ENCODE results near the gene ELL. TPM values are rescaled to one million over a fixed set of nuclear protein-coding genes. Genes with fewer than 3 reads are reported as not detected.
A peak's percentile ranks its signal among the peaks of the same experiment; 100 is the strongest.

ELL gene
- total and polyA plus RNA-seq, 9 of the 15 experiments (the other 6 are each of a cell fraction or from before 2014, with no cell fraction given): 0.24 to 22.5 (median 4.1) TPM

- no peak for FAIRE-seq
- intact Hi-C loops (cut with micrococcal nuclease): no loop called here
- Histone ChIP-seq H3K27me3 (ENCODE audit: control insufficient read depth in 2 of 2, insufficient read depth in 2 of 2, low read length in 2 of 2) (no peaks in the 10 kb centered on the region), H3K36me3 (ENCODE audit: control insufficient read depth, insufficient read depth, low read length) (peaks cover 43% of the 10 kb centered on the region; the same call in 2 of the 3 replicates), H3K9me3 (replicated peaks; ENCODE audit: control insufficient read depth, insufficient read depth, low read depth, low read length) (no peaks in the 10 kb centered on the region), H3K27ac (ENCODE audit: extremely low read depth, low read depth, low read length) (no peak overlapping the region), H3K4me3 (no peak overlapping the region), H2AFZ (ENCODE audit: low read depth, low read length) (no peak overlapping the region), H3K9me1 (ENCODE audit: control insufficient read depth, insufficient read depth, low read length) (no peaks in the 10 kb centered on the region), H3K79me2 (ENCODE audit: control insufficient read depth, insufficient read depth, low read length) (no peaks in the 10 kb centered on the region), H3K4me1 (replicated peaks in 1 of 2; ENCODE audit: control insufficient read depth in 2 of 2, insufficient read depth in 2 of 2, low read length in 2 of 2) (peaks cover 0 to 12% of the 10 kb centered on the region in 2 experiments; a peak in 2 of 5 replicates), H3K4me2 (ENCODE audit: insufficient read depth, low read length) (no peak overlapping the region), H4K20me1 (replicated peaks; ENCODE audit: control insufficient read depth, insufficient read depth, low read length) (no peaks in the 10 kb centered on the region), H3K9ac (ENCODE audit: insufficient read depth in 1 of 2, low read depth in 2 of 2, low read length in 2 of 2) (no peak overlapping the region; a peak in 1 of 4 replicates)
- ATAC-seq: no peak; the same call in 2 of the 3 replicates
- peak in 2 of 4 experiments; percentile 3 to 4 for DNase-seq (ENCODE audit: extremely low read depth in 1 of 4, low spot score in 3 of 4)
- in situ Hi-C loops (cut with MboI): no loop called here
- POLR2A ChIA-PET: interaction anchor here (0.6 to 1.5 kb wide), 3 partner anchors 10 to 240 kb away, joined by 3 to 8 read pairs (median 3); no protein-coding TSS in a partner anchor
- no TSS peak for BruUV-seq (replicated peaks)
- 92% methylated on average over 21 of the region's 22 CpGs for WGBS (ENCODE audit: insufficient coverage, low coverage, missing lambda C conversion rate)
- TF ChIP-seq RBM14 (IDR thresholded peaks at IDR 0.05; ENCODE audit: borderline replicate concordance, insufficient read depth, low read depth, low read length) (no peak), ZNF274 (IDR thresholded peaks at IDR 0.05; ENCODE audit: borderline replicate concordance, low read depth, low read length) (no peak), SRSF3 (IDR thresholded peaks at IDR 0.05; ENCODE audit: insufficient read depth, low read length) (no peak), RBFOX2 (IDR thresholded peaks at IDR 0.05; ENCODE audit: low read depth, low read length) (peak; percentile 50)
- CTCF ChIA-PET (ENCODE audit: low intra/inter-chr PET ratio): no interaction called here
Measured at GRCh38 chr19:18532168-18532890, 10.5 kb upstream of the ELL start.
